SK-N-SH treated with all-trans-retinoic acid at 6 μM for 48 hours (cell line): ENCODE results near the gene EIF4H.
A peak's percentile ranks its signal among the peaks of the same experiment; 100 is the strongest.
"Not testable (repeated sequence)": the region's sequence is repeated elsewhere in the genome, so short reads cannot be mapped to it uniquely, and the experiment has no call there.

Experiments used
- ATAC-seq: fragments of 200-7000 bp; cut with Tn5 transposase; 3 replicates; pipeline ENCODE4 v1.9.1; 2020; ENCODE audit warnings: mild to moderate bottlenecking, moderate library complexity
- CREB5 ChIP-seq: fragments of 250-450 bp; sonication (Bioruptor Pico); IDR thresholded peaks from 2 replicates; pipeline ENCODE4 v1.5.1; 2020; ENCODE audit warnings: low read depth, mild to moderate bottlenecking, moderate library complexity
- CSDC2 ChIP-seq: fragments of 250-450 bp; sonication (Bioruptor Pico); IDR thresholded peaks from 2 replicates; pipeline ENCODE4 v1.5.0; 2020; ENCODE audit warnings: mild to moderate bottlenecking, moderate library complexity
- ESRRG ChIP-seq: fragments of 250-450 bp; sonication (Bioruptor Pico); IDR thresholded peaks from 2 replicates; pipeline ENCODE4 v1.6.1; 2021; ENCODE audit warnings: mild to moderate bottlenecking
- GLIS3 ChIP-seq: fragments of 250-450 bp; sonication (Bioruptor Pico); IDR thresholded peaks from 2 replicates; pipeline ENCODE4 v1.5.0; 2020; ENCODE audit warnings: mild to moderate bottlenecking, moderate library complexity
- ISL1 ChIP-seq: fragments of 250-450 bp; sonication (Bioruptor Pico); IDR thresholded peaks from 2 replicates; pipeline ENCODE4 v2.1.2; 2022; ENCODE audit warnings: mild to moderate bottlenecking, moderate library complexity
- PATZ1 ChIP-seq: fragments of 250-450 bp; sonication (Bioruptor Pico); IDR thresholded peaks from 2 replicates; pipeline ENCODE4 v1.8.0; 2020; ENCODE audit warnings: mild to moderate bottlenecking, moderate library complexity, borderline replicate concordance
- PPARA ChIP-seq: fragments of 250-450 bp; sonication (Bioruptor Pico); IDR thresholded peaks from 2 replicates; pipeline ENCODE4 v1.5.0; 2020; ENCODE audit warnings: mild to moderate bottlenecking, borderline replicate concordance
- RARB ChIP-seq: fragments of 250-450 bp; sonication (Bioruptor Pico); IDR thresholded peaks from 2 replicates; pipeline ENCODE4 v1.8.0; 2021; ENCODE audit warnings: mild to moderate bottlenecking, moderate library complexity
- SNAI2 ChIP-seq: fragments of 250-450 bp; sonication (Bioruptor Pico); IDR thresholded peaks from 2 replicates; pipeline ENCODE4 v1.5.0; 2020; ENCODE audit warnings: mild to moderate bottlenecking, moderate library complexity
- TOX ChIP-seq: fragments of 250-450 bp; sonication (Bioruptor Pico); IDR thresholded peaks from 2 replicates; pipeline ENCODE4 v1.8.0; 2021; ENCODE audit warnings: mild to moderate bottlenecking, moderate library complexity, borderline replicate concordance
- TSHZ2 ChIP-seq: fragments of 250-450 bp; sonication (Bioruptor Pico); IDR thresholded peaks from 2 replicates; pipeline ENCODE4 v1.5.0; 2020; ENCODE audit warnings: mild to moderate bottlenecking, moderate library complexity
- ZC3H10 ChIP-seq: fragments of 250-450 bp; sonication (Bioruptor Pico); IDR thresholded peaks from 2 replicates; pipeline ENCODE4 v1.5.1; 2021; ENCODE audit warnings: mild to moderate bottlenecking, moderate library complexity
- ZFP3 ChIP-seq: fragments of 250-450 bp; sonication (Bioruptor Pico); IDR thresholded peaks from 2 replicates; pipeline ENCODE4 v1.5.0; 2020; ENCODE audit warnings: mild to moderate bottlenecking, moderate library complexity
- ZNF70 ChIP-seq: fragments of 450-650 bp; formaldehyde crosslinking; IDR thresholded peaks from 2 replicates; pipeline ENCODE4 v1.5.0; 2020; ENCODE audit warnings: mild to moderate bottlenecking, moderate library complexity
- ZNF8 ChIP-seq: fragments of 450-650 bp; formaldehyde crosslinking; IDR thresholded peaks from 2 replicates; pipeline ENCODE4 v1.5.0; 2020; ENCODE audit warnings: mild to moderate bottlenecking, moderate library complexity

Gene EIF4H

GRCh38 chr7:74193913-74194312, 19.8 kb downstream of the EIF4H start:
- no peak for TF ChIP-seq TSHZ2 (CRISPR knock-in tag)
- no peak for TF ChIP-seq PPARA (CRISPR knock-in tag)
- TF ChIP-seq ZC3H10 (CRISPR knock-in tag), result no peak
- TF ChIP-seq ZFP3, result 0 out of 2 replicates have a peak, but pooled peaks have one; percentile 1
- no peak for ATAC-seq

GRCh38 chr7:74194686-74195085, 20.5 kb downstream of the EIF4H start:
- no peak for ATAC-seq
- no peak for TF ChIP-seq ZC3H10 (CRISPR knock-in tag)
- TF ChIP-seq SNAI2 (CRISPR knock-in tag), result no peak
- TF ChIP-seq GLIS3 (CRISPR knock-in tag), result no peak
- no peak for TF ChIP-seq PATZ1 (CRISPR knock-in tag)
- TF ChIP-seq CSDC2 (CRISPR knock-in tag), result no peak
- no peak for TF ChIP-seq ESRRG (CRISPR knock-in tag)
- no peak for TF ChIP-seq ZNF70 (CRISPR knock-in tag)
- TF ChIP-seq RARB, result no peak
- no peak for TF ChIP-seq ISL1 (CRISPR knock-in tag)
- no peak for TF ChIP-seq ZFP3
- TF ChIP-seq ZNF8 (CRISPR knock-in tag), result no peak
- TF ChIP-seq, all 23 proteins: peak for 0

GRCh38 chr7:74195139-74195860, 21.1 kb downstream of the EIF4H start:
- not testable (repeated sequence) for ATAC-seq

- not testable (repeated sequence) for ATAC-seq
These were observed 22.0 kb downstream of the EIF4H start for GRCh38 chr7:74195968-74196654.

- TF ChIP-seq TOX, result no peak
- TF ChIP-seq ESRRG (CRISPR knock-in tag), result 0 out of 2 replicates have a peak, but pooled peaks have one; percentile 18
- 0 out of 2 replicates have a peak, but pooled peaks have one; percentile 45 for TF ChIP-seq CREB5
- TF ChIP-seq, all 23 proteins: peak for 2
- no peak for ATAC-seq
These were observed 23.4 kb downstream of the EIF4H start for GRCh38 chr7:74197449-74198124.

- ATAC-seq, result peak; percentile 7; the same call in 1 of the 3 replicates
- TF ChIP-seq ZNF8 (CRISPR knock-in tag), result no peak
- no peak for TF ChIP-seq PATZ1 (CRISPR knock-in tag)
- no peak for TF ChIP-seq ESRRG (CRISPR knock-in tag)
- TF ChIP-seq TSHZ2 (CRISPR knock-in tag), result no peak
- TF ChIP-seq ISL1 (CRISPR knock-in tag), result no peak
- TF ChIP-seq PPARA (CRISPR knock-in tag), result no peak
These were observed 25.6 kb downstream of the EIF4H start for GRCh38 chr7:74199551-74200355.
